Ishikawa (cell line): ENCODE data around the gene WNK1.

ENCODE experiments used
- CEBPB ChIP-seq: IDR thresholded peaks from 2 replicates; pipeline ENCODE4 v1.6.1; 2012
- CREB1 ChIP-seq: IDR thresholded peaks from 2 replicates; pipeline ENCODE4 v1.6.1; 2012; ENCODE audit warnings: low read depth
- EGR1 ChIP-seq: IDR thresholded peaks from 2 replicates; pipeline ENCODE4 v1.6.1; 2012
- EP300 ChIP-seq: IDR thresholded peaks from 2 replicates; pipeline ENCODE4 v1.6.1; 2012; ENCODE audit warnings: borderline replicate concordance
- FOXM1 ChIP-seq: IDR thresholded peaks from 2 replicates; pipeline ENCODE4 v1.6.1; 2012; ENCODE audit warnings: low read depth, borderline replicate concordance
- MAX ChIP-seq: IDR thresholded peaks from 2 replicates; pipeline ENCODE4 v1.6.1; 2012
- NFIC ChIP-seq: IDR thresholded peaks from 2 replicates; pipeline ENCODE4 v1.6.1; 2012
- RAD21 ChIP-seq: IDR thresholded peaks from 2 replicates; pipeline ENCODE4 v1.6.1; 2012; ENCODE audit warnings: low read depth
- REST ChIP-seq: IDR thresholded peaks from 2 replicates; pipeline ENCODE4 v1.6.1; 2012; ENCODE audit warnings: low read depth, mild to moderate bottlenecking
- TAF1 ChIP-seq: IDR thresholded peaks from 2 replicates; pipeline ENCODE4 v1.6.1; 2012; ENCODE audit warnings: low read depth, mild to moderate bottlenecking
- TCF12 ChIP-seq: IDR thresholded peaks from 2 replicates; pipeline ENCODE4 v1.6.1; 2012; ENCODE audit warnings: low read depth
- TEAD4 ChIP-seq: IDR thresholded peaks from 2 replicates; pipeline ENCODE4 v1.6.1; 2012
- USF1 ChIP-seq: IDR thresholded peaks from 2 replicates; pipeline ENCODE4 v1.6.1; 2012
- YY1 ChIP-seq: IDR thresholded peaks from 2 replicates; pipeline ENCODE4 v1.6.1; 2012; ENCODE audit warnings: low read depth
- ZBTB7A ChIP-seq: IDR thresholded peaks from 2 replicates; pipeline ENCODE4 v1.6.1; 2012; ENCODE audit warnings: low read depth

WNK1 gene

DNA sequence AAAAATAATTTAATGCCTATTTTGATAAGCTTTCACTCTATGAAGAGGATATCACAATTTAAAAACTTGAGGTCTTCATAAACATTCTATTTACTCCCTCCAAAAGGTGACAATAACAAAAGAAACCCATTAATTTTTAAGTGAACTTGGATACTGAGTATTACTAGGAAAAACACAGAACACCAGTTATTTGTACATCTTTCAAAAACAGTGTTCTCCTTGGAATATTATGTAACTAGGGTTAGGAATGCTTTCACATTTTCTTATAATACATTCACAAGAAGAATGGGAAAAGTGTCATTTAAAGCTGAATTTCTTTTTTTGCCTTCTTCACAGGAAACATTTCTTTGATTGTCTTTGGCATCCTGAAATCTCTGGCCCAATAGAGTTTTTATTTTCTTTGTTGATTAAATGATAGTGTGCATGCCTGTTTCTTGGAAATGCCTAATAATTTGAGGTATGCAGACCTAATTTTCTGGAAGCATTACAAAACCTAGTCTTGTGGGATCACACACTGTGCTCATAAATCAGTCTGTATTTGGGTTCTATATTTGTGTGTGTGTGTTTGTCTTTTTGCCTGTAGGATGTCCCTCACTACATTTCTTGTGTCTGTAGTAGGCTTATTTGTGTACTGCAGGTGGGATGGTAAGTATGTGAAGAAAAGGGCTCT lies 76.5 kb downstream of the WNK1 start:
- no peak for TF ChIP-seq TAF1
- TF ChIP-seq TEAD4, result no peak
- no peak for TF ChIP-seq CEBPB
- TF ChIP-seq CREB1, result no peak
- TF ChIP-seq EGR1, result no peak
- TF ChIP-seq USF1, result no peak
- TF ChIP-seq TCF12, result no peak
- TF ChIP-seq RAD21, result no peak
- TF ChIP-seq NFIC, result no peak
- no peak for TF ChIP-seq EP300
- TF ChIP-seq YY1, result no peak

DNA sequence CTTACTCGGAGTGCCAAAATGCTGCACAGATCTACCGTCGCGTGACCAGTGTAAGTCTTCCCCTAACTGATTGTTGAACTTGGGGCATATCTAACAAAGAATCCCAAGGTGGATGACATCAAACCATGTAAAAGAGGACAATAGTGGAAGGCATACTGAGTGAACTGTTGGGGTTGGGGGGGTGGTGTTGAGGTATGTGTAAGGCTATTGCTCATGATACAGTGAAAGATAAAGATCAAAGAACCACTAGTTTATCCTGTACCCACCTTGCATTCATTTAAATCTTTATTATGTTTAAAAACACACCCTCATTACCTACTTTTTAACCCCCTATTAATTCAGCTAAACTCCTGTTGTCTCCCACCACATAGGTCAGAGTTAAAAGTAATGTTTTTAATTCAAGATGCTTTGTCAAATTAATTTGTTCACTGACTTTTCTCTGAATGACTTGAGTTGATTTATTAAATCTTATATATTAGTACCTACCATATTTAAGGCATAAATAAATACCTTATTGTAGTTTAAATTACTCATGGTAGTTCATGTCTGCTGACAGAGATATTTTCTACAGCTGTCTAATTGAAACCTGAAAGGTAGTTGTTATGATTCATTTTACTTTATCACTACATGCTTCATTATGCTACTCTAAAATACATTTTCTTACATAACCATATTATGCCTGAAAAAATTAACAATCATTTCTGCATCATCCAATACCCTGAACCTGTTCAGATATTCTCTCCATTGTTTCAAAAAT lies 77.9 kb downstream of the WNK1 start:
- no peak for TF ChIP-seq REST
- TF ChIP-seq RAD21, result no peak
- TF ChIP-seq EP300, result no peak
- no peak for TF ChIP-seq EGR1
- no peak for TF ChIP-seq TEAD4
- no peak for TF ChIP-seq TCF12
- no peak for TF ChIP-seq ZBTB7A
- TF ChIP-seq MAX, result no peak
- no peak for TF ChIP-seq FOXM1

GRCh38 chr12:835754-836518 lies 83.6 kb downstream of the WNK1 start:
- no peak for TF ChIP-seq MAX

GRCh38 chr12:836952-837351 lies 84.6 kb downstream of the WNK1 start:
- TF ChIP-seq TCF12 (no peak), YY1 (no peak), EP300 (no peak), EGR1 (no peak), TEAD4 (no peak), ZBTB7A (no peak), USF1 (no peak), REST (no peak), MAX (no peak), RAD21 (no peak), CEBPB (no peak), CREB1 (no peak)

DNA sequence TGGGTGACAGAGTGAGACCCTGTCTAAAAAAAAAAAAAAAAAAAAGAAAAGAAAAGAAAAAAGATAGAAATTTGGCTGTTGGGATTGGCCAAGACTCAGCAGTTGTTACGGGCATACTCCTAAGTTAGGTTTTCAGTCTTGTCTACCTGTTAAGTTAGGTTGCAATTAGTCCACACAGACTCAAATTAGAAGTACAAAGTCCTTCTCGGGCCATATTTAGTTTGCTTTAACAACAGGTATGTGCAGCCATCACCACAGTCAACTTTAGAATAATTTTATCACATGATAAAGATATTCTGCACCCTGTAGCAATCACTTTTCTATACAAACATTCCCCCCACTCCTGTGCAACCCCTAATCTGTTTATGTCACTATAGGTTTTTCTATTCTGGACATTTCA lies 85.2 kb downstream of the WNK1 start:
- TF ChIP-seq TAF1 (no peak), MAX (no peak), NFIC (no peak), RAD21 (no peak), REST (no peak), FOXM1 (no peak), CEBPB (no peak), CREB1 (no peak), YY1 (no peak), TCF12 (no peak)
